Muscle of arm (tissue), 14 donors: ENCODE data around the gene APEH. TPM values are rescaled to one million over a fixed set of nuclear protein-coding genes. Genes with fewer than 3 reads are reported as not detected.

Experiments used
- DNase-seq: peaks from one replicate; pipeline ENCODE4 v3.0.0-alpha.2; 2013
- long read RNA-seq, 11 donors: transcript quantifications; one replicate each; lab custom pipeline, GENCODE V29; 2026
- polyA plus RNA-seq, 12 donors: library from polyadenylated mRNA; unstranded; fragments of 120-200 nt; gene quantifications; one replicate each; pipeline ENCODE4 v1.2.1, GENCODE V29; 2013; ENCODE audit not compliant: insufficient read length in 12 of 12

The APEH gene
- polyA plus RNA-seq, result 10 to 100 TPM in 11 of 12 donors, not detected in 1; 46.6 to 86.0 (median 62.3) TPM
- long read RNA-seq, donor 1, transcript APEH-201 (22 exons, 3,220 nt), result major isoform, 12 of 26 reads
- long read RNA-seq, donor 1, partial matches to known transcripts, result 13 of 26 reads
- long read RNA-seq, donor 1, other reads (novel, unspliced or antisense), result 0 of 26 reads
- long read RNA-seq, donor 2, partial matches to known transcripts, result 5 of 9 reads
- long read RNA-seq, donor 2, other reads (novel, unspliced or antisense), result 0 of 9 reads
- long read RNA-seq, donor 3, partial matches to known transcripts, result 0 of 3 reads
- long read RNA-seq, donor 3, other reads (novel, unspliced or antisense), result 0 of 3 reads
- long read RNA-seq, donor 4, transcript APEH-201 (22 exons, 3,220 nt), result major isoform, 5 of 5 reads
- long read RNA-seq, donor 4, partial matches to known transcripts, result 0 of 5 reads
- long read RNA-seq, donor 4, other reads (novel, unspliced or antisense), result 0 of 5 reads
- long read RNA-seq, donor 5, transcript APEH-201 (22 exons, 3,220 nt), result major isoform, 10 of 27 reads
- long read RNA-seq, donor 5, partial matches to known transcripts, result 17 of 27 reads
- long read RNA-seq, donor 5, other reads (novel, unspliced or antisense), result 0 of 27 reads
- long read RNA-seq, donor 6, transcript APEH-201 (22 exons, 3,220 nt), result major isoform, 5 of 5 reads
- long read RNA-seq, donor 6, partial matches to known transcripts, result 0 of 5 reads
- long read RNA-seq, donor 6, other reads (novel, unspliced or antisense), result 0 of 5 reads
- long read RNA-seq, donor 7, partial matches to known transcripts, result 0 of 3 reads
- long read RNA-seq, donor 7, other reads (novel, unspliced or antisense), result 0 of 3 reads
- long read RNA-seq, donor 8, partial matches to known transcripts, result 8 of 12 reads
- long read RNA-seq, donor 8, other reads (novel, unspliced or antisense), result 0 of 12 reads
- long read RNA-seq, donor 9, partial matches to known transcripts, result 0 of 4 reads
- long read RNA-seq, donor 9, other reads (novel, unspliced or antisense), result 0 of 4 reads
- long read RNA-seq, donor 10, partial matches to known transcripts, result 0 of 2 reads
- long read RNA-seq, donor 10, other reads (novel, unspliced or antisense), result 0 of 2 reads
- long read RNA-seq, donor 11, partial matches to known transcripts, result 0 of 1 reads
- long read RNA-seq, donor 11, other reads (novel, unspliced or antisense), result 0 of 1 reads

DNA sequence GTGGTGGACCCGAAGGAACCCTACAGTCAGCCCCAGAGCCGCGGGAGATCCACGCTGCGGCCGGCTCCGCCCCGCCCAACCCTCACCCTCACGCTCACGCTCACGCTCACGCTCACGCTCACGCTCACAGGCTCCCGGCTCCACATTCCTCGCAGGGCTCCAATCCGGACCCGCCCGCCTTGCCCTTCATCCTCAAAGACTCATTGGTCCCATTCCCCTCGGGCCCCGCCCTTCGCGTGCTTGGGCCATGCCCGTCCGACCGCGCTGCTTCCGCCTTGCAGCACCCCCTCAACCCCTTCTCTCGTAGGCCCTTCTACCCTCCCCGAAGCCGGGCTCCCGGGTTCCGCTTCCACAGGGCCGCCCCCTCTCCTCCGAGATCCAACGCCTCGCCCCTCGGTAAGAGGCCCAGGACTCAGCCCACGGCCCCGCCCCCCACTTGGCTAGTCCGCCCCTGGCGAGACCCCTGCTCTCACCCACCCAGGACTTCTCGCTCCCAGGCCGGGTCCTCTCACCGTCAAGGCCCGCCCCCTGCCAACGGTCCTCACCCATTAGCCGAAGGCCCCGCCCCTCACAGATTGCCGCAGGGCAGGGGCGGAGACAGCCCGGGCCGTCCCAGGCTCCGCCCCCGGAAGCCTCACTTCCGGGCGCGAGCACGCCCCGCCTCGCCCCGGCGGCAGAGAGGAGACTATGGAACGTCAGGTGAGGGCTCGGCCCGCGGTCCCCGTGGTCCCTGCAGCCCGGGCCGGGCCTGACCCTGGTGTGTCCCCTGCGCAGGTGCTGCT, at the start of gene APEH:
APEH (plus strand) TSS at position 637 of the 782 bp plus-strand sequence; CDS start at position 688, 51 bp downstream.
- peak; percentile 92 for DNase-seq

DNA sequence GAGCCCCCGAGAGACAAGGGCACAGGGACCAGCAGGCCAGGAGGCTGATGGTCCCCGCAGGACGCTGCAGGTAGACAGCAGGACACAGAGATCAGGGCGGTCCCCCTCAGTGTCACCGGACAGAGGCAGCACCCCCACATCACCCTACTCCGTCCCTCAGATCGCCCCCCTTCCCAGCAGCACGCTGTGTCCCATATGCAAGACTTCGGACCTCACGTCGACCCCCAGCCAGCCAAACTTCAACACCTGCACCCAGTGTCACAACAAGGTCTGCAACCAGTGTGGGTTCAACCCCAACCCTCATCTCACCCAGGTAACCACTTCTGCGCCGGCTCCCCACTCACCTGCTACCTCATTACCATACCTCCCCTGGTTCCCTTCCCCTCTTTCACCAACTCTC, 49.1 kb upstream of the APEH start:
- DNase-seq, result no peak

DNA sequence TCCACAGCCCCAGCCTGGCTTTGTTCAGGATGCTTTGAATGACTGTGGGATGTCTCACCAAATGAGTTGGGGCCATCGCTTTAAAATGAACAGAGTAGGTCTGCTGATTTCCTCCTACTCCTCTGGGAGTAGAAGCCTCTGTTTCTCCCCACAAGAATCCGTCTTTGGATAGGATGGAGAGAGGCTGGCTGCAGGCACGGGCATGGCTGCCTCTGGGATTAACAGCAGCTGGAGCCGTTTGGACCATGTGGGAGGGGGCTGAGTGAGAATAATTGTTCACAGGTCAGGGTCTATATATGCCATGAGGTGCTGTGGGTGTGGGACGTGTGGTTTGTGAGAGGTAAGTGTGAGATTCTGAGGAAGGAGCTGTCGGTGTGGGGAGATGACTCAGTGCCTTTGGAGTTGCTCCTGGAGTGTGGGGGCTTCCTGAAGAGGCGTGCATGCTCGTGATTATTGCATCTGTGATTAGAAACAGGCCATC, 48.0 kb upstream of the APEH start:
- DNase-seq, result no peak

DNA sequence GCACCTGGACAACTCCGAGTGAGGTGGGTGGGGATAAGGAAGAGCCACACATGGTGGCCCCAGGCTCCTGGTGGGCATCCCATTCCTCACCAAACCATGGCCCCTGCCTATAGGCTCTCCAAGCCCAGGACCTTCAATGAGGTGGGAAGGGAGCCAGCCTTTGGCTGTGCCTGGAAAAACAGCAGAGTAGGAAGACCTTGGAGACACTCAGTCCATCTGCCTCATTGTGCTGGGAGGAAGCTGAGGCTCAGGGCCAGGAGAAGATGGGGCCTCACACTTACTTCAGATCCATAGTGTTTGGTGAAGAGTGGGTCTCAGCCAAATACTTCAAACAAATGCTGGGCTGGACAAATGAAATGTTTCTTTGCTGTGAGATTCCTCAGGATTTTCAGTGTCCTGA, 47.4 kb upstream of the APEH start:
- DNase-seq, result no peak

DNA sequence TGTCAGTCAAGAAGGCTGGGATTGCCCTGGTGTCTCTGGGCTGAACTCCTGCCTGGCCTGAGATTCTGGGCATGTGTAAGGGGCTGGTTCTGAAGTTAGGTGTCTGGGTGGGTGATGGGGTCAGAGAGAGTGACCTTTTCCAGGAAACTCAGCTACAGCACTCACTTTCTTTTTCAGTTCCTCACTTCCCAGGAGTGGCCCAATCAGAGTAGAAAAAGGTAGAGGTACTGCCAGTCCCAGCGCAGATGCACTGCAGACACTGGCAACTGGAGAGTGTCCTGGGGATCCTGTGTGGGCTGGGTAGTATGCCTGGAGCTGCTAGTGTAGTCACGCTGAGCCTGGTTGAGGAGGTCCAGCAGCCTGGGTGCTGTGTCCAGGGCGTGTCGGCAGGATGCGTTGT, 46.5 kb upstream of the APEH start:
- no peak for DNase-seq

DNA sequence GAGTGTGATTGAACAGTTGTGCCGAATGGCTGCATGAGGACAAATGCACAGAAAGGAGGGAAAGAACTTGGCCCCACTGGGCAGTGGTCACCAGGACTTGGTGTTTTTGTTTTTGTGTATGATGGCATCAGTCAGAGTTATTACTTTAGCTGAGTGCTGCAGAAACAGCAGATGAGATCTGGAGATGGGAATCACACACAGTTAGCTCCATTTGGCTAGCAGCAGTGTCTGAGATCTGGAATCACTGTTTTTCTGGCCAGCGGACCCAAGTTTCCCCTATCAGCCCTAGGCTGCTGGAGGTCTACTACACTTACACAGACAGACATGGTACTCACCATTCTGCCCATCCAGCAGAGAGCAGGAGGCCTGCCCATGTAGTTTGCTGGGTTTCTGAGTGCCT, 45.9 kb upstream of the APEH start:
- no peak for DNase-seq

DNA sequence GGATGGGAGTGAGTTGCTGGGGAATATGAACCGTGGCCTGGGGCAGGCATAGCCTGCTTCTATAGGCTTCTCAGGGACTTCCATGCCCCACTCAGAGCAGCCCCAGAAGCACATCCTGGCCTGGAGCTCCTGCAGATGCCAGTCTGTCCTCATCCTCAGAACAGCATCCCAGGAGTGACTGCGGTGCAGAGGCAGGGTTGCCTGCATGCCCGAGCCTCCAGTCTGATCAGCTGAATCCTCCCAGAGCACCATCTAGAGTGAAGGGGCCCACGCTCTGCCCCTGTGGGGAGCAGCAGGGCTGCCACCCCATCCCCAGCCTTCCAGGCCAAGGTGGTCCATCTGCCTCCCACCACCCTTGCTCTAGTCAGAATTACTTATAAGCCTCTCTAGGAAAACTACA, 44.7 kb upstream of the APEH start:
- no peak for DNase-seq

DNA sequence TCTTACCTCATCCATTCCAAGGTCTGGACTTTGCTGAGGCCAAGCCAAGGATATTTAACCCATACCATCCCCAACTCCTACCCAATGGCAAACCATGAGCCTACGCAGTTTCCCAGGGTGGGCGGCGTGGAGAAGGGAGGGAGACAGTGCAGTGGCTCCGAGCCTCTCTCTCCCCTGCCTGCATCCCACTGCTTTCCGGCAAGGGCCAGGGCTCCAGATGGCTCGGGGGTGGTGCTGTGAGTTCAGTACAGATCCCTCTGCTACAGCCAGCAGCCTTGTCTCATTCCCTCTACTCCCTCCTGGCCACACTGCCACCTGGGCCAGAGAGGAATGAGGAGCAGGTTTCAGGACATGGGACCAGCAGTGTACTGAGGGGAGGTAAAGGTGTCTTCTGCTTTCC, 44.3 kb upstream of the APEH start:
- no peak for DNase-seq

DNA sequence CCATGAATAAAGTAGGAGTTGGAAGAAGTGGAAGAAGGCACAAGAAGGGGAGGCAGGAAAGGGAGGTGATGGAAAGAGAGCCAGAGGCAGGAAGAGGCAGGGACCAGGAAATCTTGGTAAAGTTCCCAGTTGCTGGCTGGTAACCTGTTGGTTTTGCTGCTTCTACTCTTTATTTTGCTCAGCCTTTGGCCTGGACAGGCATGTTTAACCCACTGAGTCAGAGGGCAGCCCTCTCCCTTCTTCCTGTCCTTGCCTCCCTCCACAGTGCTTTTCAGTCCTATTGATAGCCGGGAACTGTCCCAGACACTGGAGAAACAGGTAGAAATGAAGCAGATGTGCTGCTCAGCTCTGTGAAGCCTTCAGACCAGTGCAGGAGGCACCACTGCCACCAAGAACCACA, 43.4 kb upstream of the APEH start:
- DNase-seq, result no peak

DNA sequence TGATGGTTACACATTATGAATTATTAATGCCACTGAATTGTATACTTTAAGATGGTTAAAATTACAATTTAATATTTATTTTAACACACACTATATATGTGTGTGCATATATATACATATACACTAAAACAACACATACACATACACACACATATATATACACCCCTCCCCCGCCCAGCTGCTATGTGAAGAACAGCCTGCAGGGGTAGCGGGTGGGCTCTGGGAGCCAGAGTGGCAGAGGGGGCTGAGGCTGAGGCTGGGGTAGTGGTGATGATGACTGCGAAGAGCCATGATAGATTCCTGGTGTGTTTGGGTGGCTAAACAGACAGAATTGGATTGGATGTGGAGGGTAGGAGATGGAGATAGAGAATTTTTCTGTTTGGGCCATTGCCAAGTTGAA, 39.4 kb upstream of the APEH start:
- no peak for DNase-seq

DNA sequence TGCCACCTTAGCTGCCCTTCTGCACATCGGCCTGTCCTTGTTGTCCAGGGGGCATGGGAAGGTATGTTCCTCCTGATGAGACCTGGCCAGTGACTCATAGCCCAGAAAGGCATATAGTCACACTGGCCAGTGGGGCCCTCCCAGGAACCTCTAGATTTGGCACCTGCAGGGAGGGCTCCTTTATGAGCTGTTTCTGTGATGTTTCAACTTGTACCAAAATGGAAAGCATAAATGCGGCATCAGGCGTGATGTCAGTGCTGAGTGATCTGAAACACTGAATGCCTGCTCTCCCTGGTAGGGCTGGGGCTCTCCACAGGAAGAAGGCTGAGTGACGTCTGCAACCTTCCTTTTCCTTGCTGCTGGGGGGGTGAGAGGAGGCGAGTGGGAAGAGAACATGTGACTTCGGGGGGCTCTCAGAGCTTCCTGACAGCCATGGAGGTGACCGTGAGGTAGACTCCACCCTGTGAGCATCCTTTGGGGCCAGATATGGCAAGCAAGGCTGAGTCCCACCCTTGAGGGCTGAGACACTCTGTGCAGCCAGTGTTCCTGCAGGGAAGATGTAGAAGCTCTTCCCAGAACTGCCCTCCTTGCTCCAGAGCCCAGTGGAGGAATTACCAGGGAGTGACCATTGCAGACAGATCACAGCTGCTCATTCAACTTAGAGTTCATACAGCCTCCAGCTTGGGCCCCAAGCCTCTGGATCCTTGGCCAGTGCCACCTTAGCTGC, 37.1 kb upstream of the APEH start:
- no peak for DNase-seq

DNA sequence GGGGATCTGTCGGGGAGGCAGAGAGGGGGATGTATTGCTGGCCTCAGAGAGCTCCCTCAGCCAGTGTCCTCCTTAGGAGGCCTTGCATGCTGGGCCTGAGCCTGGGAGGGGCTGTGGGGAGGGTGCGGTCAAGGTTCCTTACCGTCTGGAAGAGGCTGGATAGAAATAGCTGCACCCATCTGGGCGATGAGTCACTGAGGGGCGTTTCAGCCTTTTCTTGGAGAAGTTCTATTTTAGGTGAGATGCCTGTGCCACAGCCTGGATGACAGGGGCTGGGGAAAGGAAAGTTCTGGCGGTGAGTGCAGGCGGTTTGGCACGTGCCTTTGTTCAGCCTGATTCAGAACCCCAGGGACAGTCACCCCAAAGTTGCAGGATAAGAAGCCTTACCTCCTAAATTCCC, 35.7 kb upstream of the APEH start:
- no peak for DNase-seq

DNA sequence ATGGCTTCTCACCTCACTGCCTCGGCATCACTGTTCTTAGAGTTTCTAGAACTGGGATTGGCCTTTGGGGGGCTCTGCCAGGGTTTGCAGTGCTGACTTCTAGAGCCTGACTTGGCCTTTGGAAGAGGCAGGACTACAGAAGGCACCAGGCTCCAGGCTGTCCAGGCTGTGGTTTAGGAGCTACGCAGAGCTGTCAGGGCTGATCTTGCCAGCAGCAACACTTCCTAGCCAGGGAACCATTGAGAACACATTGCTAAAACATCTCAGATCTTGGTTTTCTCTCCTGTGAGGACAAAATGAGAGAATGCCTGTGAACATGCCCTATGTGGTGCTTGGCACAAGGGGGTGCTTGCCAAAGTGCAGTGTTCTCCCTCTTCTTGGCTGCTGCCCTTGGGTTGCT, 34.6 kb upstream of the APEH start:
- no peak for DNase-seq

DNA sequence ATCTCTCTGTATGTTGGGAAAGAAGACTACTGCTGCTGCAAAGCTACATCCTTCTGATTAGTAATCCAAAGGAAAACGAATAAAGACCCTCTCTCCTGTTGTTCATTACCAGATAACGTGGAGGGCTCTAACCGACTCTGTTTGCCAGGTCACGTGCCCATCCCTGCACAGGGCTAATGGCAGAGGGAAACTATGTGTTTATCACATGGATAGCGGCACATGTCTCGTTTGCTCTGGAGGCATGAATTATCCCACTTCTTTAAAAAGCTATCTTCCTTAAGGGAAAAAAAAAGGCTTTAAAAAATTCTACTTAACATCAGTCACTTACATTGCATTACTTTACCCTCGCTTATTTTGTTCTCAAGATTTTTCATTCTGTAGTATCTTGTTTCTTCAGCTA, 32.9 kb upstream of the APEH start:
- DNase-seq, result no peak

DNA sequence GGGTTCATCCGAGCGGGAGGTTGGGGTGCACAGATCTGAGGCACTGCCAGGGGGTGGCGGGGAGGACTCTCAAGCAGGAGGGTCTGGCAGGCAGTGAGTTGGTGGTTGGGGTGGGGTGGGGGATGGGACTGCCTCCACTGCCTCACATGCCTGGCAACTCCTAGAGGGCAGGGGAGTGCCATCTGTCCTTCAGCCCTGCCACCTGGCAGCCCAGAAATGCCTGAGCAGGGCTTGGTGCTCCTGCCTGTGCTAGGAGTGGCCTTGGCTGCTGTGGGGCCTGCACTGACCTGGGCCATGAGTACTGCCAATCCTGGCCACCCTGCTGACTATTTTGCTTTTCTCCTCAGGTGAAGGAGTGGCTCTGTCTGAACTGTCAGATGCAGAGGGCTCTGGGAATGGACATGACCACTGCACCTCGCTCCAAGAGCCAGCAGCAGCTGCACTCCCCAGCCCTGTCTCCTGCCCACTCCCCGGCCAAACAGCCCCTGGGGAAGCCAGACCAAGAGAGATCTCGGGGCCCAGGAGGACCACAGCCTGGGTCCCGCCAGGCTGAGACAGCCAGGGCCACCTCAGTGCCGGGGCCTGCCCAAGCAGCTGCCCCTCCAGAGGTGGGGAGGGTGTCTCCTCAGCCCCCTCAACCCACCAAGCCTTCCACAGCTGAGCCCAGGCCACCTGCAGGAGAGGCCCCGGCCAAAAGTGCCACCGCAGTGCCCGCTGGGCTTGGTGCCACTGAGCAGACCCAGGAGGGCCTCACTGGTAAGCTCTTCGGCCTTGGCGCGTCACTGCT, 32.0 kb upstream of the APEH start:
- no peak for DNase-seq

DNA sequence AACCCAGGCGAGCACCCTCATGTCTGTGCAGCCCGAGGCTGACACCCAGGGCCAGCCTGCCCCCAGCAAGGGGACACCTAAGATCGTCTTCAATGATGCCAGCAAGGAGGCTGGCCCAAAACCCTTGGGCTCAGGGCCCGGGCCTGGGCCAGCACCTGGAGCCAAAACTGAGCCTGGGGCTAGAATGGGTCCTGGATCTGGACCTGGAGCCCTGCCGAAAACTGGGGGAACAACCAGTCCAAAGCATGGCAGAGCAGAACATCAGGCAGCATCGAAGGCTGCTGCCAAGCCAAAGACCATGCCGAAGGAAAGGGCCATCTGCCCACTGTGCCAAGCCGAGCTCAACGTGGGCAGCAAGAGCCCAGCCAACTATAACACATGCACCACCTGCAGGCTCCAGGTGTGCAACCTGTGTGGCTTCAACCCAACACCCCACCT, 31.4 kb upstream of the APEH start:
- DNase-seq, result no peak

DNA sequence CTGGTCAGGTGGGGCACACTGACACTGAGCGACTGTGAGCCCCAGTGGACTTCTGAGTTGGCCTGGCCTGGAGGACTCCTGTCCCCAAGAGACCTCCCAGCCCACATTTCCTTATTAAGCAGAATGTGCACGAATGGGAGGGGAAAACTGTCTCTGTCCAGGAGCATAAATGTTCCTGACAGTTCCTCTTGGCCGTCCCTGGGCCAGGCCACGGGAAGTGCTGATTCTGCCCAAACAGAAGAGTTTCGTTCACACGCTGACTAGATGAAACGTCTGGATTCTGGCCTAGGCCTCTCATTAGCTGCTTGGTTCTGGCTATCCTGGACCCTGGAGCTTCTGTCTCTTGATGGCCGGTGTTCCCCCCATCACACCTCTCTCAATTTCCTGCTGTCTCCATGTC, 29.5 kb upstream of the APEH start:
- DNase-seq, result no peak

DNA sequence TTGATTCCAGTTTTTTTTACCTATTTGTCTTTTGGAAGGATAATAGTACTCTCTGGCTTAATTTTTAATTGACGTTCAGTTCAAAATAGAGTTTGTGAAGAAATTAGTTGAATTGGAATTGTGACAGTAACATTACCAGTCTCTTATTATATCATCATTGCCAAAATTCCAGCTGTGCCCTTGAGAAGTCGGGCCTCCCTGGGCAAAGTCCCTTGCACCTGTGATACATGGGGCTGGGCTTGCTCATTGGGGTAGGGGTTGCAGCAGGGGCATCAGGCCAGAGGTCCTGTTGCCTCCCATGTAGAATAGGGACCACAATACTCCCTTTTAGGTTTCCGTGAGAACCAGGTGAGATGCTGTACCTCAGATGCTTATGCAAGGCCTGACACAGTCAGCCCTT, 27.9 kb upstream of the APEH start:
- DNase-seq, result no peak

DNA sequence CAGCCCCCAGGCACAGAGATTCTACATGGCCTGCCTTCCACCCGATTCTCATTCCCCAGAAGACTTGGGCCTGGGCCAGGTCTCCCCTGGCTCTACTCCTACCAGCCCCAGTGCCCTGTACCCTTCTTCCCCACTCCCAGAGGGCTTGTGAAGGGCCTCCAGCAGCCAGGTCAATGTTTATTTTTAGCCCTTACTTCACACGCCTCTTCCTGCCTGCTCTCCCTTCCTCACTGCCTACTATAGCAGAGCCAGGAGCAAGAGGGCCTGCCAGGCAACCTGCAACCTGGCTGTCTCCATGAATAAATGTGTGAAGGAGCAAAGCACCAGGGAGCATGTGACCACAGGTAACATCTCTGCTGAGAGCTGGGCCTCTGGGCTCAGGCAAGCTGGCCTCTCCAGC, 26.4 kb upstream of the APEH start:
- DNase-seq, result no peak
